Activated CD4-positive, CD25-positive, alpha-beta regulatory T cell treated with anti-CD3 and anti-CD28 coated beads, Interleukin-2, amount 50 U/mL, for 16 hours (primary cell): ENCODE data around the gene WDR3.

Source experiments
- DNase-seq: peaks from one replicate; pipeline ENCODE4 v3.0.0-alpha.2; 2020; ENCODE audit warnings: low read depth, low spot score

The WDR3 gene

GRCh38 chr1:117952386-117952785 is 22.8 kb downstream of the WDR3 start:
- no peak for DNase-seq

DNA sequence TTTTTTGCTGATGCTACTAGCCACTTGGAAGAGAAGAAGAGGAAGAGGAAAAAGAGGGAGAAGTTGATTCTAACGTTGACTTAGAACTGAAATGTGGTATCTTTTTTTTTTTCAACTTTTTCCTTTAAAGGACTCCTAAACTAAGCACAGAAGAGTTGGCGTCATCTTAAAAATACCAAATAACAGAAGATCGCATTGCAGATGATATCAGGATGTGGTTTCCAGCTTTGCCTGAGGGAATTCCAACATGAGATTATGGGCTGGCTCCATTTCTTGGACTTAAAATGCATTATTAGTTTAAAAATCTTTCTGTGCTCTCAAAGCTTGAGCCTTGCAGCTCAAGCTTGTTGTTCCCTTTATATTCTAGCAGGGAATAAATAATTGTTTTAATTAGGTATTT is 29.8 kb downstream of the WDR3 start:
- no peak for DNase-seq

DNA sequence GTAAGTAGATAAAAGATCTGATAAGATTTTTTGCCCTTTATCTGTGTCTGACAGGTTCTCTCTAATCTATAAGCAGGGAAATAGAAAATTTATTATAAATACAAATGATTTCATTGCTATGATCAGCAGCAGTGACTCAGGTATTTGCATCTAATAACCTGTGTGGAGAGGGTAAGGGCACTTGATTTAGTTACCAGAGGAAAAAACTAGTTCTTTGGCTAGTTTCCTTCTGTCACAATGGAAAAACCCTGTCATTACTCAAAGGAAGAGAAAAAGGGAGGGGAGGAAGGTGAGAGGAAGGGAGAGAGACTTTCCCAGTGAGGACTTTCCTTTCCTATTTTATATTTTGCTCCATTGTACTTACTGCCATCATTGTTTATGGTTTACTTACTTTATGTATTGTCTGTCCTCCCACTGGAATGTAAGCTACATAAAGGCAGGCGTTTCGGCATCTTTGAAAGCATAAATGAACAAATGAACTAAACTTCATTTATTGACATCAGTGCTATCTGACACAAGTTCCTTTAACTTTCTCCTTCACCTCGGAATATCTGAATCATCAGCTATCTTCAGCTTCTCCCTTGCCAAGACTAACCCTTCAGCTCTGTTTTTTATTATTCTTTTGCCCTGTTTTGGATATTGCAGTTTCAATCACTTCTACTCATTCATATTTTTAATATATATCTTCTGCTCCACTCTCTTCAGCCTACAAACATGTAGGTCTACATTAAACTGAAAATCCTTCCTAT is 34.9 kb downstream of the WDR3 start:
- DNase-seq, result no peak

DNA sequence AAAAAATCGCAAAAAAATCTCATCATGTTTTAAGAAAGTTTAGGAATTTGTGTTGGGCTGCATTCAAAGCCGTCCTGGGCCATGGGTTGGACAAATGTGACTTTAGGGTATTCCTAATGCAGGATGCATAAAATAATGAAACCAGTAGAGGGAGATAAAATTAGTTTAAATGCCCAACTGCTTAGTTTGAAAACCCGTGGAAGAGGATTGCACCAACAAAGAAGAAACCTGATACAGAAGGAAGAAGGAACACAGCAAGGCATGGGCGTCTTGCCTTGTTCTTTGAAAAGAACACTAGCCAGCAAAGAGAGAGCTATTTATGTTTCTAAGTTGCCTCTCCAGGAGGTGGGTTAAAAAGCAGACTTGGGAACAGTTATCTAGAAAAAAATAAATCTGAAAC is 37.9 kb downstream of the WDR3 start:
- DNase-seq, result no peak

- no peak for DNase-seq
Observed at GRCh38 chr1:117967881-117968280, 38.3 kb downstream of the WDR3 start.

DNA sequence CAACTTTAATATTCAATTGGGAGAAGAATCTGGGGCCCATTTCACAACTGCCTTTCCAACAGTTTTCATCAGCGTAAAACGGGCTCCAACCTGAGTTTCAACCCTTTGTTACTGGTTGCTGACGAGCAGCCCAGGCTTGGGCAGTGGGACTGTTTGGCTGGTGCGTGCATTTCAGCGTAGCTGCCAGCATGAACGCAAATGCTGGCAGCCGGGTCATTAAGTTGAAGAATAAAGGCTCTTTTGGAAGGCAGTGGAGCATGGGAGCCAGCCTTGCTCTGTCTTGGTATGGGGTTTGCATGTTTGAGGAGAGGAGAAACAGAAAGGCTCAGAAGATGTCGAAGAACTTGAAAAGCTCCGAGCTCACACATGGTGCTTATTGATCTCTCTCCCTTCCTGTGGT is 40.7 kb downstream of the WDR3 start:
- no peak for DNase-seq

DNA sequence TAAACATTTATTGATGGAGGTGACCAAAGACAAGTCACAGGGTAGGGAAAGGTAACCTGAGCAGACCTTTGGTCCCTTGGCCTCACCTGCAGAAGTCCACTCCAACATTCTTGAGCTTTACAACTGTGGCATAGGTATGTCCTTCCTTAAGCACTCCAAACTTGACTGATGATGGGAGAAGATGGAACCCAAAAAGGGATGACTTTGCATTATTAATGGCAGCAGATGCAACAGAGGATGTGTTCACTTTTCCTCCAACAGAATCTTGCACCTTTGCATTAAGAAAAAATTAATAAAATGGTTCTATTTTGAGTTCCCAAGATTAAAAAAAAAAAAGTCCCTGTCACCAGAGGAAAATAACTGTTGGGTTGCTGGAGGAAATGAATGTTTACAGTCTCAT is 42.2 kb downstream of the WDR3 start:
- no peak for DNase-seq

- DNase-seq, result no peak
Observed at GRCh38 chr1:117976381-117976780, 46.8 kb downstream of the WDR3 start.

DNA sequence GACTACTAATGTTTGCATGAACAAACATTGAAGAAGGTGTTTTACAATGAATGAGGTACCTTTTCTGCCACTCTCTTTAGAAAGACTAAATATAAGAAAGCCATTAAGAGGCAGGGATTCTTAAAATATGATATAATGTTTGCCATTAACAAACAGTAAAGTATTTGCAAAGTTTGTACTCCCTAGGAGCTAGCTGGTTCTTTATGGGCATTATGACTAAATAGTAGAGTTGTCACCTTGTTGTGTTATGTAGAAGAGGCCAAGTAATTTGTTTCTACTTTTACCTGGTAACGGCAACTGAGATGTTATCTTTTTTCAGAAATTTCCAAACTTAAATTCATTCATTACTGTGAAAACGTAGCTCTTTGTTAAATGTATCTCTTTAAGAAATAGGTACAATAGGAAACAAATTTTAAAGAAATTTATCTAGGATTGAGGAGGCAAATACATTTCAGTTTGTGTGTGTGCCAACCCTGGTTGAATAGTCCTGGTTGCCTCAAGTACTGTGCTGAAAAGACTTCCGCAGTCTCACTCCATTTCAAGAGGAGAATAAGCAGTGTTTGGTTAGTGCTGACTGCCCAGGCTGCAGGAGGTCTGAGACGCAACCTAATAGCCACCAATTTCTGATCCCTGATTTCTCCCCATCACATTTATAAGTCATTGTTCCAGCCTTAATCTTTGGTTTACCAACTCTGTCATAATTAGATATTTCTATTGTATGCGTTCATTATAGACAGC is 52.1 kb downstream of the WDR3 start:
- no peak for DNase-seq

- no peak for DNase-seq
Observed at GRCh38 chr1:117985239-117985638, 55.7 kb downstream of the WDR3 start.

DNA sequence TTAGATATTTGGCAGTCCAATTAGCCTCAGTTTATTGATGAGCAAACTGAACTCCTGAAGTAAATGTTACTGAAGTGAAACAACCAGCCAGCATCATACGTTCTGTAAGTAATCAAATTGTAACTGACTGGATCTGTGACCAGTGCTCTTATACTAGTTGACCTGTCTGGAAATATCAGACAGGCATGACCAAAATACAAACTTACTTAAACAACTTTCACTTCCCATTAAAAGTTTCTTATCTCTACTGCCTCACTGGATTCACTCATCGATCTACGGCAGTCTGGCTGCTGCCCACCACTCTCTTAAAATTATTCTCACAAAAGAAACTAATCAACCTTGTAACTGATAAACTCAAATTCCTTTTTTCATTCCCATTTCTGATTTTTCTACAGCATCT is 56.4 kb downstream of the WDR3 start:
- DNase-seq, result no peak

DNA sequence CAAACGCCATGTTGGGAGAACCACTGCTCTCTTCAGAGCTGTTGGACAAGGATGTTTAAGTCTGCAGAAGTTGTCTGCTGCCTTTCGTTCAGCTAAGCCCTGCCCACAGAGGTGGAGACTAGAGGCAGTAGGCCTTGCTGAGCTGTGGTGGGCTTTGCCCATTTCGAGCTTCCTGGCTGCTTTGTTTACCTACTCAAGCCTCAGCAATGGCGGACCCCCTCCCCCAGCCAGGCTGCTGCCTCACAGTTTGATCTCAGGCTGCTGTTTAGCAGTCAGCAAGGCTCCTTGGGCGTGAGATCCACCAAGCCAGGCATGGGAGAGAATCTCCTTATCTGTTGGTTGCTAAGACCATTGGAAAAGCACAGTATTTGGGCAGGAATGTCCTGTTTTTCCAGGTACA is 74.8 kb downstream of the WDR3 start:
- no peak for DNase-seq

DNA sequence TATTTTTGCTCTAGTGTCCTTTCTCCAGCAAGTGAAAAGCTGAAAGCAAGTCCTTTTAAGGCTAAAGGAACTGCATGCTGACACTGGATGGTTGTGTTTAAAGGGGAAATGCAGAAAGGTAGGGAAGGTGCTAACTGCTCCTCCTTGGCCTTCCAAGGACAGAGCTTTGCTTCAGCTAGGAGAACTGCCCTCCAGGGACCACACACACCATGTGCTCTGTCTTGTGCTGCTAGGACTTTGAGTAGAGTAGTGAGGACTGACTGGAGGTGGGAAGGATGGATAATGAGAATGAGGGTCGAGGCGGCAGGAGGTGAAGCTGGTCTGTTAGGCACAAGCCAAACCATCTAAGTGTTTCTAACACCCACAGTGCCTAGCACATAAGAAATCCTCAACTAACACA is 77.9 kb downstream of the WDR3 start:
- DNase-seq, result no peak

GRCh38 chr1:118008011-118008410 is 78.5 kb downstream of the WDR3 start:
- DNase-seq, result no peak

GRCh38 chr1:118012515-118013124 is 83.1 kb downstream of the WDR3 start:
- no peak for DNase-seq

GRCh38 chr1:118013336-118013735 is 83.8 kb downstream of the WDR3 start:
- DNase-seq, result no peak

- no peak for DNase-seq
Observed at GRCh38 chr1:118013938-118014337, 84.4 kb downstream of the WDR3 start.
